ENCODE data around the gene PARM1.

Gene PARM1

GRCh38 chr4:75028196-75028854, 95.4 kb downstream of the PARM1 start:
- Mint-ChIP-seq H3K9me3 (peaks cover 6% of the 10 kb centered on the region), H3K4me3 (no peak overlapping the region), H3K4me1 (peaks cover 9% of the 10 kb centered on the region), H3K27me3 (ENCODE audit: low read depth, poor library complexity) (peaks cover 8% of the 10 kb centered on the region), H3K36me3 (ENCODE audit: low read depth) (peaks cover 12% of the 10 kb centered on the region), H3K27ac (no peak overlapping the region)
- DNase-seq = no peak
- TF ChIP-seq CTCF (IDR thresholded peaks at IDR 0.05) = no peak

GRCh38 chr4:75030028-75030427, 97.1 kb downstream of the PARM1 start:
- Mint-ChIP-seq H3K36me3 (ENCODE audit: low read depth) (peaks cover 10% of the 10 kb centered on the region), H3K4me3 (no peak overlapping the region), H3K27me3 (ENCODE audit: low read depth, poor library complexity) (peaks cover 6% of the 10 kb centered on the region), H3K4me1 (peaks cover 26% of the 10 kb centered on the region), H3K27ac (no peak overlapping the region), H3K9me3 (peaks cover 6% of the 10 kb centered on the region)
- DNase-seq = no peak
- TF ChIP-seq CTCF (IDR thresholded peaks at IDR 0.05) = no peak

GRCh38 chr4:75030649-75031235, 97.8 kb downstream of the PARM1 start:
- H3K4me1 Mint-ChIP-seq = peaks cover 33% of the 10 kb centered on the region
- DNase-seq = no peak
- peaks cover 7% of the 10 kb centered on the region for H3K36me3 Mint-ChIP-seq (ENCODE audit: low read depth)
- H3K9me3 Mint-ChIP-seq = peaks cover 6% of the 10 kb centered on the region
- peak overlapping the region; percentile 41 for H3K27ac Mint-ChIP-seq
- TF ChIP-seq CTCF (IDR thresholded peaks at IDR 0.05) = no peak
- H3K4me3 Mint-ChIP-seq = no peak overlapping the region
- H3K27me3 Mint-ChIP-seq (ENCODE audit: low read depth, poor library complexity) = peaks cover 4% of the 10 kb centered on the region

- Mint-ChIP-seq H3K4me3 (no peak overlapping the region), H3K27ac (no peak overlapping the region), H3K36me3 (ENCODE audit: low read depth) (peaks cover 11% of the 10 kb centered on the region), H3K27me3 (ENCODE audit: low read depth, poor library complexity) (peaks cover 3% of the 10 kb centered on the region), H3K9me3 (peaks cover 6% of the 10 kb centered on the region), H3K4me1 (peaks cover 43% of the 10 kb centered on the region)
- TF ChIP-seq CTCF (IDR thresholded peaks at IDR 0.05) = no peak
- no peak for DNase-seq
These were observed 98.9 kb downstream of the PARM1 start for GRCh38 chr4:75031775-75032174.

- Mint-ChIP-seq H3K9me3 (peaks cover 10% of the 10 kb centered on the region), H3K4me3 (no peak overlapping the region), H3K27ac (peak overlapping the region; percentile 52), H3K4me1 (peaks cover 61% of the 10 kb centered on the region), H3K27me3 (ENCODE audit: low read depth, poor library complexity) (no peaks in the 10 kb centered on the region), H3K36me3 (ENCODE audit: low read depth) (peaks cover 11% of the 10 kb centered on the region)
- no peak for TF ChIP-seq CTCF (IDR thresholded peaks at IDR 0.05)
- no peak for DNase-seq
These were observed 101.6 kb downstream of the PARM1 start for GRCh38 chr4:75034523-75034922.

GRCh38 chr4:75035321-75035720, 102.4 kb downstream of the PARM1 start:
- peaks cover 16% of the 10 kb centered on the region for H3K36me3 Mint-ChIP-seq (ENCODE audit: low read depth)
- H3K4me1 Mint-ChIP-seq = peaks cover 67% of the 10 kb centered on the region
- peaks cover 14% of the 10 kb centered on the region for H3K9me3 Mint-ChIP-seq
- DNase-seq = no peak
- peak overlapping the region; percentile 52 for H3K27ac Mint-ChIP-seq
- TF ChIP-seq CTCF (IDR thresholded peaks at IDR 0.05) = no peak
- no peak overlapping the region for H3K4me3 Mint-ChIP-seq
- no peaks in the 10 kb centered on the region for H3K27me3 Mint-ChIP-seq (ENCODE audit: low read depth, poor library complexity)

Measured in nephron progenitor cell (in vitro differentiated cells).